GM04504 (cell line): Measurements from ENCODE around the gene EFNA2.

ENCODE experiments used
- DNase-seq: peaks from one replicate; pipeline ENCODE4 v3.0.0-alpha.2; 2012; ENCODE audit warnings: low read depth

The EFNA2 gene

GRCh38 chr19:1260749-1261537, 24.7 kb upstream of the EFNA2 start:
- DNase-seq: peak; percentile 91

- no peak for DNase-seq
These were observed 24.2 kb upstream of the EFNA2 start for GRCh38 chr19:1261538-1261797.

- no peak for DNase-seq
These were observed 23.7 kb upstream of the EFNA2 start for GRCh38 chr19:1261798-1262622.

- no peak for DNase-seq
These were observed 23.0 kb upstream of the EFNA2 start for GRCh38 chr19:1262623-1263123.

GRCh38 chr19:1263188-1263587, 22.5 kb upstream of the EFNA2 start:
- no peak for DNase-seq

- peak; percentile 87 for DNase-seq
These were observed 20.7 kb upstream of the EFNA2 start for GRCh38 chr19:1264801-1265614.

- peak; percentile 84 for DNase-seq
These were observed 20.0 kb upstream of the EFNA2 start for GRCh38 chr19:1265615-1266128.

- DNase-seq: peak; percentile 87
These were observed 19.4 kb upstream of the EFNA2 start for GRCh38 chr19:1266129-1266915.

GRCh38 chr19:1266916-1267476, 18.7 kb upstream of the EFNA2 start:
- no peak for DNase-seq

GRCh38 chr19:1267477-1268225, 18.0 kb upstream of the EFNA2 start:
- no peak for DNase-seq

GRCh38 chr19:1268226-1269064, 17.2 kb upstream of the EFNA2 start:
- DNase-seq: no peak

GRCh38 chr19:1269065-1269477, 16.6 kb upstream of the EFNA2 start, which contains the start of gene CIRBP:
TSS of gene CIRBP (plus strand) at chr19:1269332. CDS start at chr19:1270934, 1,602 bp downstream.
- peak; percentile 97 for DNase-seq

- DNase-seq: peak; percentile 72
These were observed 16.0 kb upstream of the EFNA2 start for GRCh38 chr19:1269478-1270212.

GRCh38 chr19:1270213-1270853, 15.3 kb upstream of the EFNA2 start:
- no peak for DNase-seq

GRCh38 chr19:1270854-1271527, 14.7 kb upstream of the EFNA2 start:
- DNase-seq: no peak

GRCh38 chr19:1271528-1272422, 13.9 kb upstream of the EFNA2 start:
- no peak for DNase-seq
